ENCODE data around the gene SHISA6. TPM values are rescaled to one million over a fixed set of nuclear protein-coding genes. Genes with fewer than 3 reads are reported as not detected.

The SHISA6 gene
- total RNA-seq, 1 experiment from 2014 or later = 2.9 TPM

DNA sequence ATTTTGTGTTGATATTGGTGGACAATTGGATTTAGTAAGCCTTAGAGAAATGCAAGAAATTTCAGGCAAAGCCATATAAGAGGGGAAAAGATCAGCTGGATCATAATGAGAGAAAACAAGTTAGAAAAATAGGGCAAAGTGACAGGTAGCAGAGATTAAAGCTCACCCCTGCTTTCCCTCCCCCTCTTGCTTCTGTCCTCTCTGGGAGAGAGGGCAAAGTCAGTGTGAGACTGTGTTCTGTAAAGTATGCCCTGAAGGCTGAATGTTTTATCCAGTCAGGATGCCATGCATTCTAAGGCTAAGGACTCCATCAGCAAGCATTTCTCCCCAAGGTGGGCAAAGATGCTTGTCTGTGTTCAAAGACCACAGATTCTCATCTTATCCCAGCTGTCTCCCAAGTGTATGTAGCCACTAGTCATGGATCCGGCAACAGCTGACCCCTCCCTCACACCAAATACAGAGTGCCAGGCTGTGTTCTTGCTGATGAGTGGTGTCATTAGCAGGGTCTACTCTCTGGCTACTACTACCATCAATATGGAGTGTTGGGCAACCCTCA lies 221.1 kb downstream of the SHISA6 start:
- DNase-seq = no peak
- Histone ChIP-seq H2BK15ac (ENCODE audit: low read depth, low read length) (no peak overlapping the region), H2AK5ac (ENCODE audit: insufficient read length, low read length) (no peak overlapping the region), H2BK120ac (ENCODE audit: low read depth, low read length, poor library complexity, severe bottlenecking) (no peak overlapping the region), H3K23me2 (ENCODE audit: insufficient read length, low read depth, low read length, poor library complexity, severe bottlenecking) (no peaks in the 10 kb centered on the region), H2BK12ac (ENCODE audit: insufficient read length, low read depth, low read length) (no peak overlapping the region), H3K27me3 (ENCODE audit: insufficient read depth, low read length) (no peaks in the 10 kb centered on the region), H3K79me2 (ENCODE audit: insufficient read depth, low read length) (no peaks in the 10 kb centered on the region), H2BK20ac (ENCODE audit: low read depth, low read length, poor library complexity, severe bottlenecking) (no peak overlapping the region), H3K14ac (ENCODE audit: insufficient read depth, low read length) (no peak overlapping the region), H3K27ac (ENCODE audit: insufficient read length, low read depth, low read length) (no peak overlapping the region), H3K4me2 (ENCODE audit: insufficient read depth, insufficient read length, low read length) (no peak overlapping the region), H2AFZ (ENCODE audit: low read length) (no peak overlapping the region), H3T11ph (ENCODE audit: low read length) (no peak overlapping the region), H3K23ac (ENCODE audit: insufficient read length, low read depth, low read length) (no peak overlapping the region), H4K20me1 (ENCODE audit: control insufficient read depth, insufficient read depth, insufficient read length) (no peaks in the 10 kb centered on the region), H3K18ac (ENCODE audit: insufficient read length, low read depth, low read length) (no peak overlapping the region), H4K5ac (ENCODE audit: insufficient read length, low read depth, low read length) (no peak overlapping the region), H3K56ac (ENCODE audit: insufficient read length, low read depth, low read length) (no peak overlapping the region), H2BK5ac (ENCODE audit: insufficient read length, low read length) (no peak overlapping the region), H3K9me3 (ENCODE audit: control insufficient read depth, low read depth, low read length) (no peaks in the 10 kb centered on the region), H4K91ac (ENCODE audit: insufficient read length, low read depth, low read length) (no peak overlapping the region), H3K79me1 (ENCODE audit: insufficient read depth, low read depth, low read length, poor library complexity, severe bottlenecking) (no peaks in the 10 kb centered on the region), H3K9ac (ENCODE audit: extremely low read depth, insufficient read length, low read length) (no peak overlapping the region), H3K4ac (ENCODE audit: low read depth, low read length) (no peak overlapping the region), H3K4me1 (ENCODE audit: insufficient read depth, low read length) (no peaks in the 10 kb centered on the region), H4K8ac (replicated peaks; ENCODE audit: insufficient read length, low read depth, low read length) (no peak overlapping the region)
- TF ChIP-seq, protein P1, sequence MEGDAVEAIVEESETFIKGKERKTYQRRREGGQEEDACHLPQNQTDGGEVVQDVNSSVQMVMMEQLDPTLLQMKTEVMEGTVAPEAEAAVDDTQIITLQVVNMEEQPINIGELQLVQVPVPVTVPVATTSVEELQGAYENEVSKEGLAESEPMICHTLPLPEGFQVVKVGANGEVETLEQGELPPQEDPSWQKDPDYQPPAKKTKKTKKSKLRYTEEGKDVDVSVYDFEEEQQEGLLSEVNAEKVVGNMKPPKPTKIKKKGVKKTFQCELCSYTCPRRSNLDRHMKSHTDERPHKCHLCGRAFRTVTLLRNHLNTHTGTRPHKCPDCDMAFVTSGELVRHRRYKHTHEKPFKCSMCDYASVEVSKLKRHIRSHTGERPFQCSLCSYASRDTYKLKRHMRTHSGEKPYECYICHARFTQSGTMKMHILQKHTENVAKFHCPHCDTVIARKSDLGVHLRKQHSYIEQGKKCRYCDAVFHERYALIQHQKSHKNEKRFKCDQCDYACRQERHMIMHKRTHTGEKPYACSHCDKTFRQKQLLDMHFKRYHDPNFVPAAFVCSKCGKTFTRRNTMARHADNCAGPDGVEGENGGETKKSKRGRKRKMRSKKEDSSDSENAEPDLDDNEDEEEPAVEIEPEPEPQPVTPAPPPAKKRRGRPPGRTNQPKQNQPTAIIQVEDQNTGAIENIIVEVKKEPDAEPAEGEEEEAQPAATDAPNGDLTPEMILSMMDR (conservative IDR thresholded peaks at IDR 0.05) = no peak
- Mint-ChIP-seq H3K4me1 (no peaks in the 10 kb centered on the region; a peak in 1 of 4 replicates), H3K27ac (no peak overlapping the region), H3K27me3 (ENCODE audit: low read depth) (peaks cover 8% of the 10 kb centered on the region; the same call in 1 of the 2 replicates), H3K4me3 (no peak overlapping the region), H3K36me3 (ENCODE audit: insufficient read depth in 1 of 3, low read depth in 3 of 3) (no peaks in the 10 kb centered on the region; a peak in 1 of 7 replicates), H3K9me3 (no peaks in the 10 kb centered on the region)
- WGBS (ENCODE audit: extremely low coverage, insufficient read length, low lambda C conversion rate) = no CpG with 5 or more reads among the region's 1 CpG
